Measurements from ENCODE around the gene GDF7.

GDF7 gene

GRCh38 chr2:20675701-20676352 is 8.9 kb downstream of the GDF7 start:
- peak; percentile 26 to 42 for DNase-seq

GRCh38 chr2:20676353-20677215 is 9.6 kb downstream of the GDF7 start:
- DNase-seq = peak in 1 of 2 experiments; percentile 10

GRCh38 chr2:20677301-20678085 is 10.5 kb downstream of the GDF7 start:
- DNase-seq = no peak

- DNase-seq = no peak
Observed at GRCh38 chr2:20678086-20678395, 11.1 kb downstream of the GDF7 start.

GRCh38 chr2:20678780-20679179 is 11.8 kb downstream of the GDF7 start:
- no peak for DNase-seq

GRCh38 chr2:20680744-20681375 is 13.9 kb downstream of the GDF7 start:
- no peak for DNase-seq

GRCh38 chr2:20682167-20682920 is 15.4 kb downstream of the GDF7 start:
- DNase-seq = peak; percentile 10 to 24

- DNase-seq = no peak
Observed at GRCh38 chr2:20684581-20685063, 17.7 kb downstream of the GDF7 start.

- DNase-seq = no peak
Observed at GRCh38 chr2:20687260-20687832, 20.4 kb downstream of the GDF7 start.

- no peak for DNase-seq
Observed at GRCh38 chr2:20689428-20690264, 22.7 kb downstream of the GDF7 start.

- no peak for DNase-seq
Observed at GRCh38 chr2:20691076-20691734, 24.3 kb downstream of the GDF7 start.

GRCh38 chr2:20692081-20692480 is 25.1 kb downstream of the GDF7 start:
- no peak for DNase-seq

GRCh38 chr2:20693317-20693716 is 26.4 kb downstream of the GDF7 start:
- no peak for DNase-seq

GRCh38 chr2:20696366-20696765 is 29.4 kb downstream of the GDF7 start:
- DNase-seq = no peak

GRCh38 chr2:20697322-20697934 is 30.5 kb downstream of the GDF7 start:
- no peak for DNase-seq

GRCh38 chr2:20698916-20699613 is 32.1 kb downstream of the GDF7 start:
- DNase-seq = peak; percentile 43

- no peak for DNase-seq
Observed at GRCh38 chr2:20702563-20702962, 35.6 kb downstream of the GDF7 start.

- DNase-seq = no peak
Observed at GRCh38 chr2:20704886-20705285, 37.9 kb downstream of the GDF7 start.

GRCh38 chr2:20706217-20706616 is 39.3 kb downstream of the GDF7 start:
- DNase-seq = no peak

All from Kasumi-1 (cell line).